DMS153 treated with DMSO at 0.1 percent for 48 hours (cell line): ENCODE measurements around the gene PATL2.
"Not testable (repeated sequence)": the region's sequence is repeated elsewhere in the genome, so short reads cannot be mapped to it uniquely, and the experiment has no call there.

Experiments used
- DNase-seq: peaks from one replicate; lab custom pipeline; 2025; ENCODE audit not compliant: unreplicated experiment; lab: John Stamatoyannopoulos, UW

Gene PATL2

GRCh38 chr15:44711096-44711742, at the start of gene PATL2, which contains the start of gene B2M:
TSS of gene PATL2 (minus strand) at chr15:44711323. CDS start at chr15:44676490, 34,833 bp downstream.
TSS of gene B2M (plus strand) at chr15:44711517. CDS start at chr15:44711547, 30 bp downstream.
- peak; percentile 47 for DNase-seq

GRCh38 chr15:44753345-44753744, 42.2 kb upstream of the PATL2 start:
- no peak for DNase-seq

GRCh38 chr15:44743454-44743853, 32.3 kb upstream of the PATL2 start:
- DNase-seq, result not testable (repeated sequence)

GRCh38 chr15:44739222-44739847, 28.2 kb upstream of the PATL2 start:
- DNase-seq, result not testable (repeated sequence)

- peak; percentile 14 for DNase-seq
Observed at GRCh38 chr15:44738340-44738984, 27.3 kb upstream of the PATL2 start.

DNA sequence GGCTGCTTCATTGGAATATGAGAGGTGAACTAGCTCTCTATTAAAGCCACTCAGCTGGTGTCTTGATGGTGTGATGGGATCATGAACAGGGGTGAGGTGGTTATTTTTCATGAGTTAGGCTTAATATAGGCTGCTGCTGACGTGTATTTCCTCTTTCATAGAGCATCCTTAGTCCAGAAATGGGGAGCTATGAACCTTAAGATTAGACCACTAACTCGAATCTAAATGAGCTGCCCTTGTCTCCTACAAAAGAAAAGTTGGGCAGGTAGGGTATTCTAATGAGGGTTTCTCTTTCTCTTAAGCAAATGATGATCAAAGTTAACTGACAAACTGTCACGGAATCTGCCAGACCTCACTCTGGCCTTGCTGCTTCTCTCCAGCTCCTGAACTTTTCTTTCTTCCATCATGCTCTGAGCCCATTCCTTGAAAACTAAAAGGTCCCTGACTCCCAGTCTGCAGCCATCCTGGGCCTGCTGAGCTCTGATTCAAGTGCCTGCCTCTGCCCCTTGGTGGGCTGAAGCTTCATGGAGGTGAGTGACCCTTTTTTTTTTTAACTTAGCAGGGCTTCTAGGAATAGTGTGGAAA, 25.1 kb upstream of the PATL2 start, which contains the start of gene TRIM69:
Gene TRIM69 (plus strand): TSS at position 348 of the 585 bp plus-strand sequence. CDS start 177 bp downstream, at position 525.
- no peak for DNase-seq

DNA sequence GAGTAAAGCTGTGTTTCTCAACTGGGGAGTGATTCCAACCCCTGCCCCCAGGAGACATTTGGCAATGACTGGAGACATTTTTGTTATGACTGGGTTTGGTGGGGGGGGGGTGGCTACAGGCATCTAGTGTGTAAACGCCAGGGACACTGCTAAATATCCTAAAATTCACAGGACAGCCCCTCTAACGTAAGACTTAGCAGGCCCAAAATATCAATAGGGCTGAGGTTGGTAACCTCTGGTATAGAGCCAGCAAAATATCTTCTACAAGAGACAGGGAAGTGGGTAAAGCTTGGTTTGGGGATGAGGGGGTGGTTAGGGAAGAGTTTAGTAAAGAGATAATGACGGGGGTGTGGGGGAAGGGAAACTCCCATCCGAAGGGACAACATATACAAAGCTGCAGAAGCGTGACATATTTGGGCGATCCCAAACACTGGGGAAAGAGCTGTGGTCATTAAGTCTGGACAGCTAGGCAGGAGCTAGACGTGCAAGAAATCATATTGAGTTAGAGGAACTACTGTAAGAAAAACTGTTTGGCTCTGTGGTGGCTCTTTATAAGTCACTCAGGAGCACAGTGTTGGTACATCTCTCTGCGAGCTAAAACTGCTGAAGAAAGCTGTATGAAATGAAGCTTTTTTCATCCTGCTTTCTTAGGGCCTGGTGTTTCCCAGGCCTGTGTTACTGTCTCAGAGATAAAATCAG, 24.5 kb upstream of the PATL2 start:
- no peak for DNase-seq

DNA sequence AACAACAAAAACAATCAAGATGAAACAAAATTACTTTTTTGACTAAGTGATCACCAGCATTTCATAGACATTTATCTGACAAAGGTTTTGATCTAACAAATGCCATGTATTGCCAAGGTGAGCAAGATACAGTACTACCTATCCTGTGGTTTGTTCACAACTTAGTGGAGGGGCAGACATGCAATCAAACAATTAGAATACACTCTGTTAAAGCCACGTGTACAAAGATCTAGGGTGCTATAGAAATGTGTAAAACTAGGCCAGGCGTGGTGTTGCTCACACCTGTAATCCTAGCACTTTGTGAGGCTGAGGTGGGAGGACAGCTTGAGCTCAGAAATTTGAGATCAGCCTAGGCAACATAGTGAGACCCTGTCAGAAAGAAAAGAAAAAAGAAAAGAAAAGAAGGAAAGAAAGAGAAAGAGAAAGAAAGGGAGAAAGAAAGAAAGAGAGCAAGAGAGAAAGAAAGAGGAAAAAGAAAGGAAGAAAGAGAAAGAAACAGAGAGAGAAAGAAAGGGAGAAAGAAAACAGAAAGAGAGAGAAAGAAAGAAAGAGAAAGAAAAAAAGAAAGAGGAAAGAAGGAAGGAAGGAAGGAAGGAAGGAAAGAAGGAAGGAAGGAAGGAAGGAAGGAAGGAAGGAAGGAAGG, 23.8 kb upstream of the PATL2 start:
- DNase-seq, result no peak

DNA sequence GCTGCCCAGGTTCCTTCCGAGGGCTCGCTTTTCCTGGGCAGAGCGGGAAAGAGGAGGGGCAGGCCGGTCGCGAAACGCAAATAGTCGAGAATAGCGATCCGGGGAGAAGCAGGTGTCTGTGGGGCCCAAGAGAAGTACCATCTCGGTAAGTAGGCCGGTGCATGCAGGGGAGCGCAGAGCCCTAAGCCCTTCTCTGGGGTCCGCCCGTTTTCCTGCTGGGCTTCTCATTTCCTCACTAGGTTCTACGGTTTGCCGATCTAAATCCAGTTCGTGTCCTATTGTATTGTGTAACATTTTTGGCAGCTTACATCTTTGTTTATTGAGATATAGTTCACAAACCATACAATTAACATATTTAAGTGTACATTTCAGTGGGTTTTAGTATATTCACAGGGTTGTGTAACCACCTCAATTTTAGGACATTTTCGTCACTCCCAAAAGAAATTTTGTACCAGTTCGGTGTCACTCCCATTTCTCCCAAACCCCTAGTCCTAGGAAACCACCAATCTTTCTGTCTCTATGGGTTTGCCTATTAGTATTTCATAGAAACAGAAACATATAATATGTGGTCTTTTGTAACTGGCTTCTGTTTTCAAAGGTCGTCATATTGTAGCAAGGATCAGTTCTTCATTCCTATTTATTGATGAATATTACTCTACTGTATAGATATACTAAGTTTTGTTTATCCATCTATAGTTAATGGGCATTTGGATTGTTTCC, 18.4 kb upstream of the PATL2 start:
- DNase-seq, result no peak

GRCh38 chr15:44728576-44729407, 17.7 kb upstream of the PATL2 start:
- DNase-seq, result peak; percentile 85

- DNase-seq, result not testable (repeated sequence)
Observed at GRCh38 chr15:44728232-44728575, 17.1 kb upstream of the PATL2 start.

DNA sequence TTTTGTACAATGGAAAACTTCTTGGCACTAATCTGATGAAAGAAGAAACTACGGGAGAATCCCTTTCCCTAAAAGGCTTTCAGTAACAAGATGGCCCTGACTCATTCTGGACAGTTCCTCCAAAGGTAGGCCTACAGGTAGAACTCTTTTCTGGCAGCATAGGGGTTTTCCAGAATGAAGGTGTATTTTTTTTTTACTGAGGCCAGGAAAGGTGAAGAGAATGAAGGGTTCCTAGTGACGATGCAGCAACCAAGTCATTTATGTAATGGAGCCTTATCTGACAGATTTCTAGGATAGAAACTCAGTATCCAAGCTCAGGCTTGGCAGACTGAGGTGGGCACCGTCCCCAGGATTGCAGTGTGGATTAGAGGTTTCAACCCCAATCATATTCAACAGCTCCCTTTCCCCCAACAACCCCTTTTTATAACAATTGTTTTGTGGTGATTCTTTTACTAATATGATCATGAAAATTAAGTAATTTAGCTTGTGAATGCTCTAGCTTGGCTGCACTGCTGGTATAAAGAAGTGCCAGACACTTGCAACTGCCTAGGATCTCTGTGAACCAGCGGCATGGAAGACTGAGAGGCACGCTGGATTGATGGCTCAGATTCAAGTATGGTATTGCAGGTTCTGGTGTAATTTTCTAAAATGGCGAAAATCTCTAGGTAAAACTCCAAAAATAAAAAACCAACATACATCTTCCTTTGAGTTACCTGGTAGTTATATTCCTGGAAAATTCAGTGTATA, 16.5 kb upstream of the PATL2 start:
- DNase-seq, result no peak

- no peak for DNase-seq
Observed at GRCh38 chr15:44726568-44727484, 15.7 kb upstream of the PATL2 start.

DNA sequence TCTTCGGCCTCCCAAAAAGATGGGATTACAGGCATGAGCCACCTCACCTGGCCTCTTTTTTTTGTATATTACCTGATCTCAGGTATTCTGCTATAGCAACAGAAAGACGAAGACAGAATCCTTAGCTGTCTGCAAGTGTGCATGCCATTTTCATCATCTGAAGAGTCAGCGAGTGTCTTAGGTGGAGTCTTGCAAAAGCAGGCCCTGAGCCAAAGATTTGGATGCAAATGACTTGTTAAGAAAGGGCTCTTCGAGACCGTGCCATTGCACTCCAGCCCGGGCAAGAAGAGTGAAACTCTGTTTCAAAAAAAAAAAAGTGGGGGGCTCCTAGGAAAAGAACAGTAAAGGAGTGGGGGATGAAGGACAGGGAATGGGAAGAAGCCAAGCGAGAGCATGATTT, 15.0 kb upstream of the PATL2 start:
- DNase-seq, result no peak

GRCh38 chr15:44722011-44722410, 10.9 kb upstream of the PATL2 start:
- no peak for DNase-seq

GRCh38 chr15:44720460-44721176, 9.5 kb upstream of the PATL2 start:
- no peak for DNase-seq

- not testable (repeated sequence) for DNase-seq
Observed at GRCh38 chr15:44720000-44720435, 8.9 kb upstream of the PATL2 start.
